RWPE1 (cell line): ENCODE data around the gene ZDHHC3.

Source experiments
- CTCF ChIA-PET: fragments of 350-600 bp; sonication (Branson Sonifier 250); formaldehyde crosslinking; extraction: SDS; loops from one replicate; lab custom pipeline; 2021; lab: Yijun Ruan, JAX
- POLR2A ChIA-PET: fragments of 400-600 bp; formaldehyde crosslinking; extraction: SDS; loops from one replicate; lab custom pipeline; 2020; ENCODE audit warnings: antibody characterized with exemption; ENCODE audit not compliant: low non-redundant PET; lab: Yijun Ruan, JAX
- DNase-seq: peaks from one replicate; pipeline ENCODE4 v3.0.0; 2012; ENCODE audit warnings: low spot score
- H3K27ac ChIP-seq: fragments of 450-650 bp; 2 replicates; pipeline ENCODE4 v1.5.1; 2017
- TF ChIP-seq, protein P1 (sequence below): fragments of 450-650 bp; conservative IDR thresholded peaks from 2 replicates; pipeline ENCODE4 v1.5.1; 2017; ENCODE audit warnings: low read depth, mild to moderate bottlenecking

The ZDHHC3 gene

DNA sequence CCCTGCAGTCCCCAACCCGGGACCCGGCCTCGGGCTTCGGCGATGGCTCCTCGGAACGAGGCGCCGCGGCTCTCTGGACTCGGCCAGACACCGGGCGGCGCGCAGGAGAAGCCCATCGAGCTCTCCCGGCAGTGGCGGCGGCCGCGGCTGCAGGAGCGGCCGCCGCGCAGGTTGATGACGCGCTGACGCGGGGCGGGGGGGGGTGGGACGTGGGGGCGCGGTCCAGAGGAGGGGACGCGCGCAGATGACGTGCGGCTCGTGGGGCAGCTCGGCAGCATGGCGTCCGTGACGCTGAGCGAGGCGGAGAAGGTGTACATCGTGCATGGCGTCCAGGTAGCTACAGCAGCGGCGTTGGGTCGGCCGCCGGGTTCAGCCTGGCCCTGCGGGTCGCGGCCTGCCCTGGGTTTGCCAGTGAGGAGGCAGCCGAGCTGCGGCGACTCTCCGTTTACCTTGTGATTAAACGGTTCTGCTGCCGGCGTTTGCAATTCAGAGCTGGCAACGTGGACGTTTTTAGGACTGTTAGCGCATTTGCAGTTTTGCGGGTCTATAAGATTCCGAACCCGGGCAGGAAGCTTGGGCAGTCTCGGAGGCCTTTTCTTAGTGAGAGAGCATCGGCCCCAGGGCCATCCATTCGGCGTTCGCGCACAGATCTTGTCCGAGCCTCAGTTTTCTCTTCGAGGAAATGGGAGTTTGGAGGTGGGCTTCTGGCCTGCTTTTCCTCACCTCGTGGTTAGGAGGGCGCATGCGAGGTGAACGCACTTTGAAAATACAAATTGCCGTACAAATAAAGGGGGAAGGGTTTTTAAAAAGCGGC, at the start of gene ZDHHC3, which contains the start of gene EXOSC7:
Gene ZDHHC3, minus strand, starts transcription at position 173 of the 814 bp plus-strand sequence. CDS start 16,738 bp downstream, outside the sequence.
Gene EXOSC7, plus strand, starts transcription at position 243 of the 814 bp plus-strand sequence. Its CDS starts 34 bp downstream, at position 277.
- CTCF ChIA-PET, result interaction anchor here (0.5 to 0.9 kb wide), 3 partner anchors 17 to 633 kb away, joined by 3 read pairs; no protein-coding TSS in a partner anchor
- POLR2A ChIA-PET, result interaction anchor here (0.6 kb wide), 3 partner anchors 9 to 37 kb away, joined by 3 read pairs; no protein-coding TSS in a partner anchor
- TF ChIP-seq, protein P1, sequence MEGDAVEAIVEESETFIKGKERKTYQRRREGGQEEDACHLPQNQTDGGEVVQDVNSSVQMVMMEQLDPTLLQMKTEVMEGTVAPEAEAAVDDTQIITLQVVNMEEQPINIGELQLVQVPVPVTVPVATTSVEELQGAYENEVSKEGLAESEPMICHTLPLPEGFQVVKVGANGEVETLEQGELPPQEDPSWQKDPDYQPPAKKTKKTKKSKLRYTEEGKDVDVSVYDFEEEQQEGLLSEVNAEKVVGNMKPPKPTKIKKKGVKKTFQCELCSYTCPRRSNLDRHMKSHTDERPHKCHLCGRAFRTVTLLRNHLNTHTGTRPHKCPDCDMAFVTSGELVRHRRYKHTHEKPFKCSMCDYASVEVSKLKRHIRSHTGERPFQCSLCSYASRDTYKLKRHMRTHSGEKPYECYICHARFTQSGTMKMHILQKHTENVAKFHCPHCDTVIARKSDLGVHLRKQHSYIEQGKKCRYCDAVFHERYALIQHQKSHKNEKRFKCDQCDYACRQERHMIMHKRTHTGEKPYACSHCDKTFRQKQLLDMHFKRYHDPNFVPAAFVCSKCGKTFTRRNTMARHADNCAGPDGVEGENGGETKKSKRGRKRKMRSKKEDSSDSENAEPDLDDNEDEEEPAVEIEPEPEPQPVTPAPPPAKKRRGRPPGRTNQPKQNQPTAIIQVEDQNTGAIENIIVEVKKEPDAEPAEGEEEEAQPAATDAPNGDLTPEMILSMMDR, result no peak
- peak; percentile 88 for DNase-seq
- peak within 1 kb of the TSS; percentile 86 for H3K27ac ChIP-seq

GRCh38 chr3:45024542-45025255, 48.7 kb upstream of the ZDHHC3 start:
- TF ChIP-seq, protein P1, result no peak
- DNase-seq, result no peak
- POLR2A ChIA-PET, result no interaction called here
- H3K27ac ChIP-seq, result no peak overlapping the region
- CTCF ChIA-PET, result no interaction called here

DNA sequence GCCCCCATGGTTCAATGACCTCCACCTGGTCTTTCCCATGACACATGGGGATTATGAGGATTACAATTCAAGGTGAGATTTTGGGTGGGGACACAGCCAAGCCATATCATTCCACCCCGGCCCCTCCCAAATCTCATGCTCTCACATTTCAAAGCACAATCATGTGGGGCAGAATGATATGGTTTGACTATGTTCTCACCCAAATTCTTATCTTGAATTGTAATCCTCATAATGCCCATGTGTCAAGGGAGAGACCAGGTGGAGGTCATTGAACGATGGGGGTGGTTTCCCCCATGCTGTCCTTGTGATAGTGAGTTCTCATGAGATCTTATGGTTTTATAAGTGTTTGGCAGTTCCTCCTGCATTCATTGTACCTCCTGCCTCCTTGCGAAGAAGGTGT, 47.7 kb upstream of the ZDHHC3 start:
- no peak overlapping the region for H3K27ac ChIP-seq
- DNase-seq, result no peak
- POLR2A ChIA-PET, result no interaction called here
- CTCF ChIA-PET, result no interaction called here
- TF ChIP-seq, protein P1, result no peak

DNA sequence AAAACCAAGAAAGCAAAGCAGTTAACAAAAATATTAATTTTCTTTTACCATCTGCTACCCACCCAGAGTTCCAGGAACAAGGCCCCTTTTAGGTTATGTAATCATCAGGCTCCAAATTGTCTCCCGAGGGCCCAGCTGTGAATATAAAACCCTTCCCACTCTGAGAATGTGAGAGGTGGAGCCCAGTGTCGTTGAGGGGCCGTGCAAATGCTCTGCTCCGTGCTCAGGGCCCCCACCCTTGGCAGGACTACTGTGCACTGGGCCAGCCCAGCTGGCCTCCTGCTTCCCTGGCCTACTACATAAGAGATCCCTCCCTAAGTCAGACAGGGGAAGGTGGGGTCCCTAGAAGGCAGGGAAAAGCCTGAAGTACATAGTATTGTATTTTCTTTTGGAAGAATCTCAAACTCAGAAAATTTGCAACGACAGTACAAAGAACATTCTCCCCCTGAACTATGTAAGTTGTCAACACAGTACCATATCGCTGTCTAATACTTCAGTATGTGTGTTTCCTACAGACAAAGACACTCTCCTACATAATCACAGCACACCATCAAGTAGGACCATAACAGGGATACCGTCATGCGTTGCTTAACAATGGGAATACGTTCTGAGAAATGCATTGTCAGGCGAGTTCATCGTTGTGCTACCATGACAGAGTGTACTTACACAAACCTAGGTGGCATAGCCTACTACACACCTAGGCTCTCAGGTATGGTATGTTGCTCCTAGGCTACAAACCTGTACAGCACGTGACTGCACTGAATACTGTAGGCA, 45.7 kb upstream of the ZDHHC3 start:
- TF ChIP-seq, protein P1, result no peak
- ChIA-PET POLR2A (no interaction called here), CTCF (no interaction called here)
- DNase-seq, result no peak
- H3K27ac ChIP-seq, result no peak overlapping the region

DNA sequence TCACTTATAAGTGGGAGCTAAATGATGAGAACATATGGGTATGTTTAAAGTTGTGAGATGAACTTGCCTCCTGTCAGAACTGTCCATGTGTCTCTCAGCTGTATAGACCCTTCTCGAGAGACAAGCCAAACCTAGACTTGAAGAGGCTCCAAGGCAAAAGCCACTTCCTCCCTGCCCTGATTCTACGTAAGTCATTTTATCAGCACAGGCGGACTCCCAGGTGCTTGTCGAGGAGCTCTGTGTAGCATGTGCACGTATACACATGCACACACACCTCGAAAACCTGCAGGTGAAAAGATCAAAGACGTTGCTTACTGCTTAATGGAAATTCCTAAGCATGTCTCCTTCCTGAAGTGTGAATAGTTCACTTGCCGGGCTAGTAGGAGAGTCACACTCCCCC, 44.6 kb upstream of the ZDHHC3 start:
- no peak overlapping the region for H3K27ac ChIP-seq
- TF ChIP-seq, protein P1, result no peak
- ChIA-PET CTCF (no interaction called here), POLR2A (no interaction called here)
- DNase-seq, result no peak

DNA sequence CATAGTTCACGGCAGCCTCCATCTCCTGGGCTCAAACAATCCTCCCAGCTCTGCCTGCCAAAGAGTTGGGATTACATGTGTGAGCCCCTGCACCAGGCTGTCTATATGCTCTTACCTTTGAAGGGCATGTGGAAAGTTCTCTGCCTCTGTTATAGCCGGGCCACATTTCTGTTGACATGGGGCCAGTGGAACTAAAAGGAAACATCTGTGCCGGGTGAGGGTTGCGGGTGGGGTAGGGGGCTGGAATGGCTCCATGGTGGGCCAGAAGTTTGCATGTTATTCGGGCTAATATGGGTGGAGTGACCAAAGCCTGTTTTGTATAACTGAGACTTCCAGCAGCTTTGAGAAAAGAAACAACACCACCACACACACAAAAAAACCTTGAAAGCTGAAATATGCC, 41.8 kb upstream of the ZDHHC3 start:
- no peak for DNase-seq
- ChIA-PET CTCF (interaction anchor here (0.7 kb wide), 1 partner anchor 1162 kb away, joined by 4 read pairs; no protein-coding TSS in a partner anchor), POLR2A (no interaction called here)
- no peak overlapping the region for H3K27ac ChIP-seq
- TF ChIP-seq, protein P1, result no peak
